B cell (primary cell): Measurements from ENCODE around the gene RGS17.

ENCODE experiments used
- CTCF ChIP-seq: fragments of 200-600 bp; IDR thresholded peaks from one replicate; pipeline ENCODE4 v1.8.0; 2022; ENCODE audit warnings: antibody characterized with exemption, mild to moderate bottlenecking
- EZH2 ChIP-seq: IDR thresholded peaks from 2 replicates; pipeline ENCODE4 v1.6.1; 2012; ENCODE audit warnings: borderline replicate concordance, low read depth, mild to moderate bottlenecking, moderate library complexity, low read length; ENCODE audit not compliant: insufficient read depth, poor library complexity, severe bottlenecking

- no peak for TF ChIP-seq CTCF
- no peak for TF ChIP-seq EZH2
Measured at GRCh38 chr6:152973916-152974315, 157.2 kb downstream of the RGS17 start.
